Mucosa of stomach (tissue), 1 donor: ENCODE results near the gene CHADL.

Source experiments
- H3K27me3 ChIP-seq: one replicate; pipeline ENCODE4 v1.7.0; 2013; ENCODE audit warnings: mild to moderate bottlenecking, low read length; ENCODE audit not compliant: control insufficient read depth, insufficient read depth
- H3K36me3 ChIP-seq: one replicate; pipeline ENCODE4 v1.7.0; 2013; ENCODE audit warnings: low read length; ENCODE audit not compliant: control insufficient read depth, insufficient read depth
- H3K4me1 ChIP-seq: one replicate; pipeline ENCODE4 v1.7.0; 2013; ENCODE audit warnings: mild to moderate bottlenecking, low read length; ENCODE audit not compliant: control insufficient read depth, insufficient read depth
- H3K4me3 ChIP-seq: one replicate; pipeline ENCODE4 v1.7.0; 2013; ENCODE audit warnings: low read length
- H3K9ac ChIP-seq: one replicate; pipeline ENCODE4 v1.7.0; 2013; ENCODE audit warnings: mild to moderate bottlenecking, low read length, moderate library complexity
- H3K9me3 ChIP-seq: one replicate; pipeline ENCODE4 v1.7.0; 2013; ENCODE audit warnings: mild to moderate bottlenecking, low read length, moderate library complexity; ENCODE audit not compliant: control insufficient read depth
- donor health status: Pancreatic carcinoma.

Gene CHADL

DNA sequence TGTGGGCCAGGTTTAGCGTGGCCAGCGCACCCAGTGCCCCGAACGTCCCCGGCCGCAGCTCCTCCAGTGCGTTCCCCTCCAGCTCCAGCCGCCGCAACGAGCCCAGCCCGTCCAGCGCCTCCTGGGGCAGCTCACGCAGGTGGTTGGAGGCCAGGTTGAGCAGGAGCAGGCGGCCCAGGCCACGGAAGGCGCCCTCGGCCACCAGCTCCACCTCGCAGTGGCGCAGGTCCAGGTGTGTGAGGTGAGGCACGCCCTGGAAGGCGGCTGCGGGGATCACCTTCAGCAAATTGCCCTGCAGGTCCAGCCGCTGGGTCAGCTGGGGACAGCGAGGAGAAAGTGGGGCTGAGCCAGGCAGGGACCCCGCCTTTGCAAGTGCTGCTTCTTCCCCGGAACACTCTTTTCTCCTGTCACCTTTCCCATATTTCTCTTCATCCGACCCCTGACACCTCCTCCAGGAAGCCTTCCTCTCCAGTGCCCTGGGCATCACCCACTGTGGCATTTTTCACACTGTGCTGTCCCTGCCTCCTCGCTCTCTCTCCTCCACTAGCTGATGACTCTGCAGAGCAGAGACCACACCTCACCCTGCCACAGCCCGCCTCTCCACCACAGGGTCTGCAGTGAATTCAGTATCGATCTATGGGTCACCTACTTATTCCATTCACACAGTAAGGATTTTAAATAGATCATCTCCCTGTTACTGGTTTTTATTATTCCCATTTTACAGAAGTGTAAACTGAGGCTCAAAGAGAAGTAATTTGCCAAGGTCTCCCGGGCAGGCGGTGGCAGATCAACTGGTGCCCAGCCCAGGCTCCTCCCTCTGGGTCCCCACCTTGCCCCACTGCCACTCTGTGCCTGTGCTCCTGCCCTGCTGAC, 1.9 kb downstream of the CHADL start:
- Histone ChIP-seq H3K4me3 (no peak overlapping the region), H3K36me3 (no peaks in the 10 kb centered on the region), H3K4me1 (peaks cover 16% of the 10 kb centered on the region), H3K27me3 (peaks cover 5% of the 10 kb centered on the region), H3K9ac (no peak overlapping the region), H3K9me3 (no peaks in the 10 kb centered on the region)

DNA sequence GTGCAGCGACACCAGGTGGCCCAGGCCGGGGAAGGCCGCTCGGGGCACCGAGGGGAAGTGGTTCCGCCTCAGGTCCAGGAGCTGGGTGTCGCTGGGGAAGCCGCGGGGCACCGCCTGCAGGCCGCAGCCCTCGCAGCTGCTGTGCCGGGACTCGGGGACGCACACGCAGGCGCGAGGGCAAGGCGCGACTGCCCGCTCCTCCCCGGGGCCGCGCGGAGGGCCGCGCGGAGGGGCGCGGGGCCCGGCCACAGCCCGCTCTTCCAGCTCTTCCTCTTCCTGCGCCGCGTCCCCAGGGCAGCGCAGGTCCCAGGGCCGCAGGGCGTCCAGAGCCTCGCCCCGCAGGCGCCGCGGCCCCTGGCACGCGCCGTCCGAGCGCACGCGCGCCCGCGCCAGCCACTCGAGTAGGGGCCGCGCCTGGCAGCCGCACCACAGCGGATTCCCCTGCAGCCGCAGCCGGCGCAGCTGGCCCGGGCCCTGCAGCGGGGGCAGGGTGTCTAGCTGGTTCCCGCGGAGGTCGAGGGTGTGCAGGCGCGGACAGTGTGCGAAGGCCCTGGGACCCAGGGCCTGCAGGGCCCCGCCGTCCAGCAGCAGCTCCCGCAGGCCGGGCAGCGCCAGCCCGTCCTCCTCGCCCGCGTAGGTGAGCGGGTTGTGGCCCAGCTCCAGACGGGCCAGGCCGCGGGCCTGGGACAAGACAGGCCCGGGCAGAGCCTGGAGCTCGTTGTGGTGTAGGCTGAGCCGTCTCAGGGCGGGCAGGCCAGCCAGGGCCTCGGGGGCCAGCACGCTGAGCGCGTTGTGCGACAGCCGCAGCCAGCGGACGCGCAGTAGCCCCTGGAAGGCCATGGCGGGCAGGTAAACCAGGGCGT, 2.8 kb downstream of the CHADL start:
- no peaks in the 10 kb centered on the region for H3K36me3 ChIP-seq
- peak overlapping the region; percentile 43 for H3K4me3 ChIP-seq
- no peaks in the 10 kb centered on the region for H3K9me3 ChIP-seq
- H3K27me3 ChIP-seq: peaks cover 5% of the 10 kb centered on the region
- H3K4me1 ChIP-seq: peaks cover 16% of the 10 kb centered on the region
- peak overlapping the region; percentile 38 for H3K9ac ChIP-seq

DNA sequence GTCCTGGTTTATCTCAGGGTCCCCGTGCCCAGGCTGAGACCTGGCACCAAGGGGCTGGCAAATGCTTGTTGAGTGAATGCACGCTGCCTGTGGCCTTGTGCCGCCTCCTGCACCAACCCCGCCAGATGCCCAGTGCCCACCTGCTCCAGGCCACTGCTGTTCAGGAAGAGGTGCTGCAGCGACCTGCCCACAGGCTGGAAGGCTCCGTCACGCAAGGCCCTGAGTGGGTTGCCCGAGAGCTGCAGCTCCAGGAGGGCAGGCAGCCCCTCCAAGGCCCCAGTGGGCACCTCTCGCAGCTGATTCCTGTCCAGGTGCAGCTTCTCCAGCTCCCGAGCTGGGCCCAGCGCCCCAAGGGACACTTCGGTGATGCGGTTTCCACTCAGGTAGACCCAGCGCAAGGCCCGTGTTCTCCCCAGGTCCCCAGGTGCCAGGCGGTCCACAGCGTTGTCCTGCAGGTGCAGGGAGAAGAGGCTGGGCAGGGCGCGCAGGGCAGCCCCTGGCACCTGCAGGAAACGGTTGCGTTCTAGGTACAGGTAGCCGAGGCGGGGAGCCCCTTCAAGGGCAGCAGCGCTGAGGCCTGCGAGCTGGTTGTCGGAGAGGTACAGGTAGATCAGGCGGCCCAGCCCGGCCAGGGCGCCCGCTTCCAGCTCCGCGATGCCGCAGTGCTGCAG, 3.6 kb downstream of the CHADL start:
- no peaks in the 10 kb centered on the region for H3K9me3 ChIP-seq
- peaks cover 16% of the 10 kb centered on the region for H3K4me1 ChIP-seq

DNA sequence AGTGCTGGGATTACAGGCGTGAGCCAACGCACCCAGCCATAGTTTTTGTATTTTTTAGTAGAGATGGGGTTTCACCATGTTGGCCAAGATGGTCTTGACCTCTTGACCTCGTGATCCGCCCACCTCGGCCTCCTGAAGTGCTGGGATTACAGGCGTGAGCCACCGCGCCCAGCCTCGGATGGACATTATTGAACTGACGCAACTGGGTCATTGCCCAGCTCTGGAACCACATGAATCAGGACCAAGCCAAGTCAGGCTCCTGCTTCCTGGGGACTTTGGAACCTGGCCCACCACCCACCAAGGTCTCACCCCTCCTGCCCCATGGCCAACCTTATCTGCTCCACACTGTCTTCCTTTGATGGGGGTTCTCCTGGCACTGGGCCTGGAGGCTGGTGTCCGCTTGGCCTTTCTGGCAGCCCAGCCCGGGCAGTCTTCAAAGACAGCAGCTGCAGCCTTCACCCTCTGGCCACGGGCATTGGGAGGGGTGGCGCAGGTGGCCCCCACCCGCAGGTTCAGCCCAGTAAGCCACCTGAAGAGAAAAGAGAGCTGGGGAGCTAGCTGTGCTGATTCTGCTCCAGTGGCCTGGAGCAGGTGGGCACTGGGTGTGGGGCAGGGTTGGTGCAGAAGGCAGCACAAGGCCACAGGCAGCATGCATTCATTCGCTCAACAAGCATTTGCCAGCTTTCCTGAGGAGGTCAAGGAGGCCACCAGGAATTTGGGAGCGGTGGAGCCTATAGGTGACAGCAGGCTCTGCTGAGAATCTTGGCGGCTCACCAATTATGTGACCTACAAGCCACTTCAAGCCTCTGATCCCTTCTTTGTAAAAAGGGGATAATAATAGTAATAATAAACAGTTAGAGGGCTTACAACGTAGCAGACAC, 5.7 kb downstream of the CHADL start:
- no peak overlapping the region for H3K9ac ChIP-seq
- peaks cover 16% of the 10 kb centered on the region for H3K4me1 ChIP-seq
- no peaks in the 10 kb centered on the region for H3K27me3 ChIP-seq

More for the DNA sequence above, 3.6 kb downstream of the CHADL start:
- Histone ChIP-seq H3K9ac (peak overlapping the region; percentile 38), H3K36me3 (no peaks in the 10 kb centered on the region), H3K27me3 (peaks cover 5% of the 10 kb centered on the region), H3K4me3 (peak overlapping the region; percentile 43)

DNA sequence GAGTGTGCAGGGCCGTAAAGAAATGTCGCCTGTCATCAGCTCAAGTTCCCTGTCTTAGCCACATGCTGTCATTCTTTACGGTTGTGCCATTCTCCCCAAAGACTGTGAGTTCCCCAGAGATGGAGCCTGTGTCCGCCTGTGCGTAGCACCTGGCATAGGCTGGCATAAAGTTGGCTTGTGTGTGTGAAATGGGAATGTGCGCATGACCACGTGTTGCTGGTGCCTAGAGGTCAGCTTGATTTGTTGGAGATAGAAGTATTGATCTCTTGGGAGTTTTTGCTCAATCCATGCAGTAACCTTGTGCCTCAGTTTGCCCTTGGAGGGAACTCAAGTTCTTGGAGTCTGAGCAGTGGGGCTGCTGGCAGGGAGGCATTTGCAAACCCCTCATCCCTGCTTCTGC, 9.4 kb downstream of the CHADL start:
- H3K9ac ChIP-seq: no peak overlapping the region
- H3K4me1 ChIP-seq: no peaks in the 10 kb centered on the region
- H3K4me3 ChIP-seq: no peak overlapping the region
- no peaks in the 10 kb centered on the region for H3K9me3 ChIP-seq
- H3K36me3 ChIP-seq: peaks cover 9% of the 10 kb centered on the region
- H3K27me3 ChIP-seq: no peaks in the 10 kb centered on the region

More for the DNA sequence above, 5.7 kb downstream of the CHADL start:
- Histone ChIP-seq H3K9me3 (no peaks in the 10 kb centered on the region), H3K36me3 (no peaks in the 10 kb centered on the region), H3K4me3 (no peak overlapping the region)

DNA sequence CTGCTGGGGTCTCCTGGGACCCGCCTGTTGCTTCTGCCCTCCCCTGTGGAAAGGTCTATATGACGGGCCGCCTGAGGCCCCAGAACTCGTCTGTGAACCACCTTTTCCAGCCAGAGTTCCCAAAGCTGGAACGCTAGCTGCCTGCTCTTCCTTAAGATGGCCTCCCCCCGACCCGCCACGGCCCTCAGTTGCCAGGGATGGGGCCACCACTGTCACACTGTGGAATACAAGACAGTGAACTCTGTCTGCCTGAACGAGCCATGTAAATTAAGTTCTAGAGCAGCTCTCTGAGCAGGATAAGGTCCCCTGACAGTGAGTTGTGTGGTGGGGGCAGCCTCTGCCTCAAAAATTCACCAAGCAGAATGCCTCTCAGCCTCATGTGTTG, 10.3 kb downstream of the CHADL start:
- H3K27me3 ChIP-seq: no peaks in the 10 kb centered on the region
- peaks cover 11% of the 10 kb centered on the region for H3K36me3 ChIP-seq
- H3K9me3 ChIP-seq: no peaks in the 10 kb centered on the region
- no peak overlapping the region for H3K9ac ChIP-seq
- no peak overlapping the region for H3K4me3 ChIP-seq
- no peaks in the 10 kb centered on the region for H3K4me1 ChIP-seq

DNA sequence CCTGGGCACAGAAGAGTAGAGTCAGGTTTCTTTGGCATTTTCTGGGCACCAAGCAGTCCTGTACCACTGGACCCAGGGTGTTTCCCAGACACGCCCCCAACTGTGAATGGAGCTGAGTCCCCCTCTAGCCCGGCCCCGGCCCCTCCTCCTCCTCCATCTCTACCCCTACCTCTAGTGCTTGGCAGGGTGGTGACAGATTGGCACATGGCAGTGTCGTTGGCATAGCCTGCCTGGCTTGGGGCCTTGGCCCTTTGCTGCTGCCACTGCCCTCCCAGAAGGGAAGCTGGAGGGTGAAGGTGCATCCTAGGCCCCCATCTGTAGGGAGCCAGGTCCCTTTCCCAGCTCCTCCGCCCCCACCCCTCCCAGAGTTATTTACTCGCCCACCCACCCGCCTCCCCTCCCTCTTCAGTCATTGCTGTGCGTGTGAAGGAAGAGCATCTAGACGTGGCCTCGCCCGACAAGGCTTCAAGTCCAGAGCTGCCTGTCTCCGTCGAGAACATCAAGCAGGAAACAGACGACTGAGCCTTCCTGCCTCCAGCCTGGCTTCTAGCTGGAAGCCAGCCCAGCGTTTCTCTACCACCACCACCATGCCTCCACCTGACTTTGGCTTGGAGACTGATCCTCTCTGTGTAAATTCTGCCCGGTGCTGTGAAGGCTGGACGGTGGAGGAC, 10.9 kb downstream of the CHADL start:
- H3K9me3 ChIP-seq: no peaks in the 10 kb centered on the region
- peaks cover 11% of the 10 kb centered on the region for H3K36me3 ChIP-seq
- H3K4me3 ChIP-seq: no peak overlapping the region
- no peak overlapping the region for H3K9ac ChIP-seq
- H3K27me3 ChIP-seq: no peaks in the 10 kb centered on the region
- H3K4me1 ChIP-seq: no peaks in the 10 kb centered on the region

DNA sequence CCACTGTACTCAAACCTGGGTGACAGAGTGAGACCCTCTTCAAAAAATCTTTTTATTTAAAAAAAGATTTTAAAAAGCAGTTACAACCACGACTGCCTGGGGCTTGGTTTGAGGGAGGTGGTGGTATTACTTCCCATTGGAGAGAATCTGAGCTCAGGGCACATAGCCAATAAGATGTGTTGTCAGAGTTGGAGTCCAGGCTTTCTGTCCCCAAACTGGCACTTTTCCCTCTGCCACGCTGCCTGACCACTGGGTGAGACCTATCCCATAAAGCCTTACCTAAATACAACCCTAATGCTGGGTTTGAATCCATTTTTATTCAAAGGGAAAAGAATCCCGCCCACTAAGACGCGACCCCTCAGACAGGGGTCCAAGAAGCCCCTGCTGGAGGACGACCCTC, 11.5 kb downstream of the CHADL start:
- Histone ChIP-seq H3K27me3 (no peaks in the 10 kb centered on the region), H3K9ac (no peak overlapping the region), H3K4me1 (no peaks in the 10 kb centered on the region), H3K9me3 (no peaks in the 10 kb centered on the region), H3K4me3 (no peak overlapping the region), H3K36me3 (peaks cover 11% of the 10 kb centered on the region)

DNA sequence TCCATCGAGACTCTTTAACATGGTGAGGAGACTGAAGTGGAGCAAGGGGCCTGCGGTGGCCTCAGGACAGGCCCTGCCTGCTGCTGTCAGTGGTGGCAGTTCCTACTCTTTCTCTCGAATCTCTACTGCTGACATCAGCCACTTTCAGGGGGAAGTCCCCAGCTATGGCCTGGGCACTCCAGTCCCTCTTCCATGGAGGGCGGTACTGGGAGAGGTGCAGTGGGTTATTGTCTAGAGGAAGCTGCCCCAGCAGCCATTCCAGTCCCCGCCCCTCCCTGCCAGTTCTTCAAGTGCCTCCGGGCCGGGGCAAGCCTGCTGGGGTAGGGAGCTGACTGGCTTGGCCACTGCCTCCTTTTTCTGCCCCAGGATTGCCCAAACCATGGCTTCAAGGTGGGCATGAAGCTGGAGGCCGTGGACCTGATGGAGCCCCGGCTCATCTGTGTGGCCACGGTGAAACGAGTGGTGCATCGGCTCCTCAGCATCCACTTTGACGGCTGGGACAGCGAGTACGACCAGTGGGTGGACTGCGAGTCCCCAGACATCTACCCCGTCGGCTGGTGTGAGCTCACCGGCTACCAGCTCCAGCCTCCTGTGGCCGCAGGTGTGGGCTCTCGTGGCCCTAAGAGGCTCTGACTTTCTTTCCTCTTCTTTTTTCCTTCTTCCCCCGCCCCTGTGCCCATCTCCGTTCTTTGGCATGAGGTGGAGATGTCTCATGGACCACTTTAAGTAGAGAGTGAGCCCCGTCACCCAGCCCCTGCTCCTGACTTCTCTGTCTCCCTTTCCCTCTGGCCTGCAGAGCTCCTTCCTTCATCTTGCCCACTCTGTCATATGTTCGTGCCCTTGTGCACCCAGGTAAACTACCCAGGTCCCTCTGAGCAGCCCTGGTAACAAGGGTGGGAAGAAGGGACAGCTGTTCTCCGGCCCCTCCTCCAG, 13.7 kb downstream of the CHADL start:
- no peaks in the 10 kb centered on the region for H3K27me3 ChIP-seq
- H3K36me3 ChIP-seq: peaks cover 11% of the 10 kb centered on the region
- H3K4me1 ChIP-seq: no peaks in the 10 kb centered on the region
- H3K9me3 ChIP-seq: no peaks in the 10 kb centered on the region
- H3K4me3 ChIP-seq: no peak overlapping the region
- H3K9ac ChIP-seq: no peak overlapping the region

DNA sequence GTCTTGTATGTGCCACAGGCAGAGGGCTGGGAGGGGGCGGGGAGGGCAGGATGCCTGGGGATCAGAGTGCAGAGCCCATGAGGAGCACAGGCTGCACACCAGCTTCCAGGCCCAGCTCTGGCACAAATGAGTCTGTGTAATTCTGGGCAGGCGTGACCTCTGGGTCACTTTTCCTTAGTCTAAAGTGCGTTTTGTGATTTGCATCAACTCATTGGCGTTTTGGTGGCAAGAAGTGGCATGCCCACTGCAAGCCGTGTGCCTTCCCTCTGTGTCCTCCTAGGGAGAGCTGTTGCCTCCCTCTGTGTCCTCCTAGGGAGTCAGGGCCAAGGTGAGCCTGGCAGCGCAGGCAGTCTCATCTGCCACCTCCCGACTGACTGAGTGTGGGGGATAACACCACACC, 17.2 kb downstream of the CHADL start:
- H3K27me3 ChIP-seq: no peaks in the 10 kb centered on the region
- H3K9me3 ChIP-seq: no peaks in the 10 kb centered on the region
- H3K4me1 ChIP-seq: no peaks in the 10 kb centered on the region
- peaks cover 19% of the 10 kb centered on the region for H3K36me3 ChIP-seq
- no peak overlapping the region for H3K9ac ChIP-seq
- no peak overlapping the region for H3K4me3 ChIP-seq
